ENCODE results near the gene REEP5. TPM values are rescaled to one million over a fixed set of nuclear protein-coding genes. Genes with fewer than 3 reads are reported as not detected.

The REEP5 gene
- total and polyA plus RNA-seq, 9 of the 15 experiments (the other 6 are each of a cell fraction or from before 2014, with no cell fraction given): 14.7 to 102 (median 36.0) TPM

DNA sequence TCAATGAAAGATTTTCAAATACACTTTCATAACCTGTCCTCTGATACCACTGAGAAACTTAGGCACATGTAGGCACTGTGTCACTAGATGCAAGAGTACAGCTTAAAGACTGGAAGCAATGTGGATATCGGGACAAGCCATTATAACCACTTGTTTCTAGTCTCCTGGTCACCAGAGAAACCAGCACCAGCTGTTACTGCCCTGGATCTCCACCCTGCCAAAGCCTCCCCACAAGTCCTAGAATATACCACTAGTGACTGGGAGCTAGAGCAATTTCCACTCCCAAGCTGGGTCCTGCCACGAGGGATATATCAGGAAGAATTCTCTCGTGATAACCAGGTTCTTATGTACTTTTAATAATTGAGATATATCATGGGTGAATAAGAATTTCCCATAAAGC lies 19.5 kb downstream of the REEP5 start (continued):
- no peak for TF ChIP-seq MED1 (CRISPR knock-in tag; IDR thresholded peaks at IDR 0.05; ENCODE audit: borderline replicate concordance)

DNA sequence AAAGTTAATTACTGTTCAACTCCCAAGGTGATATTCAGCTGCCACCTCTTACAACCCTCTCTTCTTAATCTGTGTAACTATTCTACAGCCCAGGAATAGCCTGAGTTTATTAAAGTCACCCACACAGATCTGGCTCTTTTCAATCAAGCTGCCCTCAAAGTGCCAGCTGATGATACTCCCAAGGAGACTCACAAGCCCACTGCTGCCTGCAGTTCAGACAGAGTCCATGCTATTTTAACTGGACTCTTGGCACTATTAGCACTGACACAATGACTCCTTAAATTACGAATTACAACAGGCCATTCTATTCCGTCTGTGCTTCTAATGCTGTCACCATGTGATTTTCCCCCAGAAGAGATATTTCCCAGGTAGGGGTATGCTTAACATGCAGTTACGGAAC lies 26.3 kb downstream of the REEP5 start:
- Histone ChIP-seq H3K79me2 (ENCODE audit: control insufficient read depth, insufficient read depth, low read length) (no peaks in the 10 kb centered on the region), H3K4me3 (no peak overlapping the region), H3K9me3 (replicated peaks; ENCODE audit: control insufficient read depth, insufficient read depth, low read depth, low read length) (no peaks in the 10 kb centered on the region), H3K4me1 (replicated peaks in 1 of 2; ENCODE audit: control insufficient read depth in 2 of 2, insufficient read depth in 2 of 2, low read length in 2 of 2) (no peaks in the 10 kb centered on the region), H3K9ac (ENCODE audit: insufficient read depth in 1 of 2, low read depth in 2 of 2, low read length in 2 of 2) (no peak overlapping the region), H4K20me1 (replicated peaks; ENCODE audit: control insufficient read depth, insufficient read depth, low read length) (no peaks in the 10 kb centered on the region; the same call in 1 of the 2 replicates), H3K36me3 (ENCODE audit: control insufficient read depth, insufficient read depth, low read length) (peaks cover 57% of the 10 kb centered on the region), H3K9me1 (ENCODE audit: control insufficient read depth, insufficient read depth, low read length) (no peaks in the 10 kb centered on the region), H2AFZ (ENCODE audit: low read depth, low read length) (no peak overlapping the region), H3K27ac (ENCODE audit: extremely low read depth, low read depth, low read length) (no peak overlapping the region), H3K4me2 (ENCODE audit: insufficient read depth, low read length) (no peak overlapping the region), H3K27me3 (ENCODE audit: control insufficient read depth in 2 of 2, insufficient read depth in 2 of 2, low read length in 2 of 2) (no peaks in the 10 kb centered on the region)
- WGBS (ENCODE audit: insufficient coverage, low coverage, missing lambda C conversion rate): 91% methylated on average over 3 of the region's 3 CpGs
- in situ Hi-C loops (cut with MboI) (no loop called here), intact Hi-C loops (cut with micrococcal nuclease) (no loop called here)
- DNase-seq (ENCODE audit: extremely low read depth in 1 of 4, low spot score in 3 of 4) (no peak), ATAC-seq (no peak), FAIRE-seq (no peak)
- ChIA-PET CTCF (ENCODE audit: low intra/inter-chr PET ratio) (interaction anchor here (0.8 kb wide), 1 partner anchor 26 kb away, joined by 3 read pairs; no protein-coding TSS in a partner anchor), POLR2A (interaction anchor here (0.8 to 1.3 kb wide), 5 partner anchors 9 to 35 kb away, joined by 3 to 4 read pairs (median 3); partner anchors contain the start of gene SRP19)
- no TSS peak for BruUV-seq (replicated peaks)
- no peak for TF ChIP-seq TFAM (CRISPR knock-in tag; conservative IDR thresholded peaks at IDR 0.05)
- no peak for TF ChIP-seq SNRNP70 (optimal IDR thresholded peaks at IDR 0.05; ENCODE audit: low read depth, low read length)
- TF ChIP-seq, protein P1, sequence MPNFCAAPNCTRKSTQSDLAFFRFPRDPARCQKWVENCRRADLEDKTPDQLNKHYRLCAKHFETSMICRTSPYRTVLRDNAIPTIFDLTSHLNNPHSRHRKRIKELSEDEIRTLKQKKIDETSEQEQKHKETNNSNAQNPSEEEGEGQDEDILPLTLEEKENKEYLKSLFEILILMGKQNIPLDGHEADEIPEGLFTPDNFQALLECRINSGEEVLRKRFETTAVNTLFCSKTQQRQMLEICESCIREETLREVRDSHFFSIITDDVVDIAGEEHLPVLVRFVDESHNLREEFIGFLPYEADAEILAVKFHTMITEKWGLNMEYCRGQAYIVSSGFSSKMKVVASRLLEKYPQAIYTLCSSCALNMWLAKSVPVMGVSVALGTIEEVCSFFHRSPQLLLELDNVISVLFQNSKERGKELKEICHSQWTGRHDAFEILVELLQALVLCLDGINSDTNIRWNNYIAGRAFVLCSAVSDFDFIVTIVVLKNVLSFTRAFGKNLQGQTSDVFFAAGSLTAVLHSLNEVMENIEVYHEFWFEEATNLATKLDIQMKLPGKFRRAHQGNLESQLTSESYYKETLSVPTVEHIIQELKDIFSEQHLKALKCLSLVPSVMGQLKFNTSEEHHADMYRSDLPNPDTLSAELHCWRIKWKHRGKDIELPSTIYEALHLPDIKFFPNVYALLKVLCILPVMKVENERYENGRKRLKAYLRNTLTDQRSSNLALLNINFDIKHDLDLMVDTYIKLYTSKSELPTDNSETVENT (CRISPR knock-in tag; IDR thresholded peaks at IDR 0.05): no peak
